H9 (cell line): ENCODE results near the gene CYSTM1. TPM values are rescaled to one million over a fixed set of nuclear protein-coding genes. Genes with fewer than 3 reads are reported as not detected.

ENCODE experiments used
- DNase-seq: peaks from one replicate; pipeline ENCODE4 v3.0.0-alpha.2; 2017
- H2AFZ ChIP-seq: one replicate; pipeline ENCODE4 v1.6.1; 2013; ENCODE audit warnings: mild to moderate bottlenecking, low read length, control low read depth, moderate library complexity
- H2AK5ac ChIP-seq: 2 replicates; pipeline ENCODE4 v1.6.1; 2013; ENCODE audit warnings: low read length, control low read depth, mixed read lengths; ENCODE audit not compliant: insufficient read length
- H2BK120ac ChIP-seq: one replicate; pipeline ENCODE4 v1.6.1; 2013; ENCODE audit warnings: low read depth, mild to moderate bottlenecking, low read length, control low read depth, inconsistent platforms; ENCODE audit not compliant: poor library complexity, severe bottlenecking
- H2BK12ac ChIP-seq: 2 replicates; pipeline ENCODE4 v1.6.1; 2013; ENCODE audit warnings: low read length, control low read depth, mixed read lengths, low read depth; ENCODE audit not compliant: insufficient read length
- H2BK15ac ChIP-seq: 2 replicates; pipeline ENCODE4 v1.6.1; 2013; ENCODE audit warnings: low read depth, low read length, control low read depth
- H2BK20ac ChIP-seq: one replicate; pipeline ENCODE4 v1.6.1; 2013; ENCODE audit warnings: low read depth, mild to moderate bottlenecking, low read length, control low read depth, inconsistent platforms; ENCODE audit not compliant: poor library complexity, severe bottlenecking
- H2BK5ac ChIP-seq: 2 replicates; pipeline ENCODE4 v1.6.1; 2013; ENCODE audit warnings: low read length, control low read depth, mixed read lengths; ENCODE audit not compliant: insufficient read length
- H3K14ac ChIP-seq: 2 replicates; pipeline ENCODE4 v1.6.1; 2013; ENCODE audit warnings: low read length, control low read depth; ENCODE audit not compliant: insufficient read depth
- H3K18ac ChIP-seq: 2 replicates; pipeline ENCODE4 v1.6.1; 2013; ENCODE audit warnings: low read depth, mild to moderate bottlenecking, mixed read lengths, low read length, control low read depth; ENCODE audit not compliant: insufficient read length
- H3K23ac ChIP-seq: 2 replicates; pipeline ENCODE4 v1.6.1; 2013; ENCODE audit warnings: low read length, control low read depth, mixed read lengths, low read depth; ENCODE audit not compliant: insufficient read length
- H3K23me2 ChIP-seq: 2 replicates; pipeline ENCODE4 v1.6.1; 2013; ENCODE audit warnings: low read depth, mild to moderate bottlenecking, mixed read lengths, low read length, control low read depth; ENCODE audit not compliant: insufficient read length, poor library complexity, severe bottlenecking
- H3K27ac ChIP-seq: 2 replicates; pipeline ENCODE4 v1.5.1; 2013; ENCODE audit warnings: low read length, control low read depth, mixed read lengths, low read depth; ENCODE audit not compliant: insufficient read length
- H3K27me3 ChIP-seq: 2 replicates; pipeline ENCODE4 v1.6.1; 2013; ENCODE audit warnings: low read length, control low read depth, inconsistent platforms; ENCODE audit not compliant: insufficient read depth
- H3K4ac ChIP-seq: 2 replicates; pipeline ENCODE4 v1.6.1; 2013; ENCODE audit warnings: low read depth, mild to moderate bottlenecking, control low read depth, inconsistent platforms, low read length, moderate library complexity
- H3K4me1 ChIP-seq: 2 replicates; pipeline ENCODE4 v1.6.1; 2013; ENCODE audit warnings: low read length, control low read depth, inconsistent platforms; ENCODE audit not compliant: insufficient read depth
- H3K4me2 ChIP-seq: 2 replicates; pipeline ENCODE4 v1.6.1; 2013; ENCODE audit warnings: low read length, control low read depth, mixed read lengths; ENCODE audit not compliant: insufficient read length, insufficient read depth
- H3K56ac ChIP-seq: 2 replicates; pipeline ENCODE4 v1.6.1; 2013; ENCODE audit warnings: low read depth, mild to moderate bottlenecking, mixed read lengths, low read length, control low read depth; ENCODE audit not compliant: insufficient read length
- H3K79me1 ChIP-seq: 2 replicates; pipeline ENCODE4 v1.6.1; 2013; ENCODE audit warnings: low read depth, mild to moderate bottlenecking, moderate library complexity, low read length, control low read depth, inconsistent platforms; ENCODE audit not compliant: insufficient read depth, poor library complexity, severe bottlenecking
- H3K79me2 ChIP-seq: 2 replicates; pipeline ENCODE4 v1.6.1; 2013; ENCODE audit warnings: low read length, control low read depth, inconsistent platforms; ENCODE audit not compliant: insufficient read depth
- H3K9ac ChIP-seq: 2 replicates; pipeline ENCODE4 v1.6.1; 2013; ENCODE audit warnings: low read length, control low read depth, mixed read lengths; ENCODE audit not compliant: insufficient read length; ENCODE audit errors: extremely low read depth
- H3K9me3 ChIP-seq: one replicate; pipeline ENCODE4 v1.6.1; 2013; ENCODE audit warnings: low read depth, low read length, inconsistent platforms; ENCODE audit not compliant: control insufficient read depth
- H3T11ph ChIP-seq: one replicate; pipeline ENCODE4 v1.6.1; 2013; ENCODE audit warnings: mild to moderate bottlenecking, low read length, control low read depth, inconsistent platforms
- H4K20me1 ChIP-seq: one replicate; pipeline ENCODE4 v1.6.1; 2013; ENCODE audit not compliant: control insufficient read depth, insufficient read length, insufficient read depth
- H4K5ac ChIP-seq: 2 replicates; pipeline ENCODE4 v1.6.1; 2013; ENCODE audit warnings: low read depth, mild to moderate bottlenecking, mixed read lengths, low read length, control low read depth; ENCODE audit not compliant: insufficient read length
- H4K8ac ChIP-seq: replicated peaks from 2 replicates; pipeline ENCODE4 v1.6.1; 2013; ENCODE audit warnings: low read length, control low read depth, mixed read lengths, low read depth; ENCODE audit not compliant: insufficient read length
- H4K91ac ChIP-seq: 2 replicates; pipeline ENCODE4 v1.6.1; 2013; ENCODE audit warnings: low read depth, mild to moderate bottlenecking, moderate library complexity, mixed read lengths, low read length, control low read depth; ENCODE audit not compliant: insufficient read length
- H3K27ac Mint-ChIP-seq, 3 experiments: 2 replicates in 2 of 3; 3 replicates in 1 of 3; pipeline ENCODE4 v1.8.0; 2020 to 2021; ENCODE audit warnings: mixed read lengths in 3 of 3, mild to moderate bottlenecking in 1 of 3, moderate library complexity in 1 of 3
- H3K27me3 Mint-ChIP-seq: 2 replicates; pipeline ENCODE4 v1.8.0; 2021; ENCODE audit warnings: low read depth, mild to moderate bottlenecking, moderate library complexity, mixed read lengths
- H3K36me3 Mint-ChIP-seq, 3 experiments: 2 replicates in 2 of 3; 3 replicates in 1 of 3; pipeline ENCODE4 v1.8.0; 2020 to 2021; ENCODE audit warnings: low read depth in 3 of 3, mixed read lengths in 3 of 3; ENCODE audit not compliant: insufficient read depth in 1 of 3
- H3K4me1 Mint-ChIP-seq, 2 experiments: 2 replicates each; pipeline ENCODE4 v1.8.0; 2020; ENCODE audit warnings: mixed read lengths in 2 of 2
- H3K4me3 Mint-ChIP-seq, 2 experiments: 2 replicates in 1 of 2; 3 replicates in 1 of 2; pipeline ENCODE4 v1.8.0; 2020 to 2021; ENCODE audit warnings: mild to moderate bottlenecking in 2 of 2, mixed read lengths in 2 of 2, moderate library complexity in 1 of 2
- H3K9me3 Mint-ChIP-seq, 2 experiments: 2 replicates in 1 of 2; 3 replicates in 1 of 2; pipeline ENCODE4 v1.8.0; 2020; ENCODE audit warnings: mild to moderate bottlenecking in 2 of 2, mixed read lengths in 2 of 2, moderate library complexity in 1 of 2
- CTCF ChIP-seq: fragments of 200-600 bp; sonication (generic); conservative IDR thresholded peaks from 3 replicates; pipeline ENCODE4 v1.8.0; 2021; ENCODE audit warnings: antibody characterized with exemption, mild to moderate bottlenecking
- WGBS: extraction: QIAGEN DNeasy Blood & Tissue Kit; methylation state at CpG from one replicate; pipeline ENCODE4 v1.1.7; 2013; ENCODE audit warnings: missing lambda C conversion rate, low lambda C conversion rate, mixed read lengths; ENCODE audit not compliant: insufficient read length; ENCODE audit errors: extremely low coverage; 5-methylcytosine and 5-hydroxymethylcytosine counted together
- total RNA-seq: library from RNA; stranded (reverse); gene quantifications from 2 replicates; pipeline ENCODE4 v1.2.1, GENCODE V29; 2021

Gene CYSTM1
- total RNA-seq, 1 experiment from 2014 or later = 20.6 TPM

GRCh38 chr5:140287801-140288521, 113.0 kb downstream of the CYSTM1 start:
- Histone ChIP-seq H3K9ac (no peak overlapping the region), H3T11ph (no peak overlapping the region), H2AK5ac (no peak overlapping the region), H4K8ac (no peak overlapping the region), H3K14ac (no peak overlapping the region), H3K79me2 (peaks cover 5% of the 10 kb centered on the region; the same call in 1 of the 2 replicates), H3K23ac (no peak overlapping the region), H3K27me3 (no peaks in the 10 kb centered on the region), H4K5ac (no peak overlapping the region), H2BK20ac (no peak overlapping the region), H4K91ac (no peak overlapping the region), H2BK15ac (no peak overlapping the region), H3K27ac (no peak overlapping the region), H3K4me2 (no peak overlapping the region), H2AFZ (no peak overlapping the region), H2BK12ac (no peak overlapping the region), H4K20me1 (no peaks in the 10 kb centered on the region), H3K56ac (no peak overlapping the region), H3K18ac (no peak overlapping the region), H3K23me2 (no peaks in the 10 kb centered on the region), H3K4me1 (no peaks in the 10 kb centered on the region), H3K79me1 (no peaks in the 10 kb centered on the region), H2BK5ac (no peak overlapping the region), H3K9me3 (no peaks in the 10 kb centered on the region), H2BK120ac (no peak overlapping the region), H3K4ac (no peak overlapping the region)
- no peak for TF ChIP-seq CTCF
- Mint-ChIP-seq H3K4me1 (no peaks in the 10 kb centered on the region), H3K9me3 (no peaks in the 10 kb centered on the region), H3K27ac (no peak overlapping the region), H3K27me3 (no peaks in the 10 kb centered on the region), H3K4me3 (no peak overlapping the region), H3K36me3 (no peaks in the 10 kb centered on the region)
- DNase-seq = no peak
- WGBS = no CpG with 5 or more reads among the region's 7 CpGs
